ENCODE results near the gene AIP. TPM values are rescaled to one million over a fixed set of nuclear protein-coding genes. Genes with fewer than 3 reads are reported as not detected.
"Not testable (repeated sequence)": the region's sequence is repeated elsewhere in the genome, so short reads cannot be mapped to it uniquely, and the experiment has no call there.

AIP gene
- polyA plus RNA-seq, 1 donor, result 42.0 TPM

DNA sequence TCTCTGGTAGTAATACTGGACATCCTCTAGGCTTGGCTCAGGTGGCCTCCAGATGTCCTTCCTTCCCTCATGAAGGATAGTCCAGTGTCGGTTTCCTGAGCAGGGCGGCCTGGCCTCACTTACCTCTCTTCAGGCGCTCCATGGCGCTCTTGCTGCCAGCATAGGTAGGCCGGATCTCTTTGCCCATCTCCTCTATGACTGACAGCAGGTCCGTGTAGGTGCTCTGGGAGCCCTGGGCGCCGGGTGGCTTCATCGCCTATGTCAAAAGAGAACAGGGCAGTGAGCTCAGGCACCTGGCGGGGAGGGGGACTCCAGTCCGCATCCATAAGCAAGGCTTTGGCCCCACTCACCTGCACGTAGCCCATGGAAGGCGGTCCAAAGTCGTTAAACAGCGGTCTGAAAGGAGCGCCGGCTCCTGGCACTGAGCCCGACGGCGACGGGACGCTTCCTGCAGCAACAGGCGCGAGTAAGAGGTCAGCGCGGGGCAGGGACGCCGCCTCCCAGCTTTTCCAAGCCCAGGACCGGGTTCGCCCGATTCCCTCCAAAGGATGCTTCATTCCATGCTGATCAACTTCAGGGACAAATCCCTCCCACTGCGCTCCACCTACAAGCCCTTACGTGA lies 24.5 kb downstream of the AIP start:
- no peak for DNase-seq (ENCODE audit: low read depth)

DNA sequence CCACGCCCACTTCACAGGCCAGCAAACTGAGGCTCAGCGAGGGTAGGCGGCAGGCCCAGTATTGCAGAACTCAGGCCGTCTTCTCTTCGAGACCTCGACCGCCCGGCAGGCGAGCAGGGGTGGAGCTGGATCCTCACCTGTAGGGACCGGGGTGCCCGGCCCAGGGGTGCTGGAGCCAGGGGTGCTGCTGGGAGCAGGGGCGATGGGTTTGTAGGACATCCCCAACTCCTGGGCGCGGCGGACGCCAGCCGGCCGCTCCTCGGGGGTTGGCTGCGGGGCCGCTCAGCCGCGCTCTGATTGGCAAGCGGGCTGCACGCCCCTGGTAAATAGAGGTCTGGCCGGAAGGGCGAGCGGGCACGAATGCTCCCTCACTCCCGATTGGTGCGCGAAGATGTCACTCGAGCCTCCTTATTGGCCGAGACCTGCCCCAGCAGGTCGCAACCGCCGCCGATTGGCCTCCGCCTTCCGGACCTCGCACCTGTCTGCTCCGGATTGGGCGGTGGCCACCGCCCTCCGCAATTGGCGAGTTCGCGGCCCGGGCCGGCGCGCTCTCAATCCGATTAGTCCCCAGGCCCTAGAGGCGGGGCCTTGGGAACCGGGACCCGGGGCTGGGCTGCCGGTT lies 25.1 kb downstream of the AIP start, which contains the start of gene CDK2AP2:
Gene CDK2AP2 (minus strand): TSS at position 299 of the 622 bp plus-strand sequence. CDS start 80 bp downstream, at position 219.
- DNase-seq (ENCODE audit: low read depth), result peak; percentile 90

DNA sequence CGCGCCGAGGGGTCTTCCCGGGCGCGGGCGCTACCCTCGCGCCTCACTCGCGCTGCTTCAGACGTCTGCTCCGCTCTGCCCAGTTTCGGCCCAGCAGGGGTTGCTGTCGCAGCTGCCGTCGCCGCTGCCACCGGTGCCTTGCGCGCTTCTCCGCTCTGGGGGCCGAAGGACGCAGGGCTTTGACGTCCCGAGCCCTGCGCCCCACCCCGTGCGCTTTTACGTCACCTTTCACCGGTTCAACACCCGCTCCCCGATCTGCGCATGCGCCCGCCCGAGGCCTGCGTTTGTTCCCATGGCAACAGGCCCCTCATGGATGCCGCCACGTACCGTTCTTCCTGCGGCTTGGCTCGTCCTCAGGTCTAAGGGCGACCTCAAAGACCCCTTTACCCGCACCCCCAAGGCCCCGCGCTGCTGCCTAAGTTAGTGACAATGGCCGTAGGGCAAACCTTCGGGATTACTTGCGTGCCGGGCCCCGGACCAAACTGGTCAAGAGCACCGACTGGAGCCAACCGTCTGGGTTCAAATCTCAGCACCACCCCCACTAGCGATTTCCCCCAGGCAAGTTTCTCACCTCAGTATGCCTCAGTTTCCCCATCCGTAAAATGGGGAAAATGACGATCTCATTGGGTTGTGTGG lies 25.8 kb downstream of the AIP start:
- peak; percentile 72 for DNase-seq (ENCODE audit: low read depth)

DNA sequence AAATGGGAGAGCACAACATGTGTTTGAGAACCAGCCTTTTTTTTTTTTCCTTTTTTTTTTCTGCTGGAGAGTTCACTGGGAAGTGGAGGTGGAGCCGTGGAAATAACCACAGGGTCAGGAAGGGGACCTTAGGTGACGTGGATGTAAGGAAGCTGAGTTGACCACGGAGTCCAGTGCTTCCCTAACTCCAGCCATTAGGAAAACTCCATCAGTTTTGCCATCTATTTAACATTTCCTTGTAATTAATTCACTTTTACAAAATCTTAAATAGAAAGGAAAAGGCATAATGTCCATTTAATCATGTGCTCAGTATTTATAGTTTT lies 27.2 kb downstream of the AIP start:
- DNase-seq (ENCODE audit: low read depth), result no peak

DNA sequence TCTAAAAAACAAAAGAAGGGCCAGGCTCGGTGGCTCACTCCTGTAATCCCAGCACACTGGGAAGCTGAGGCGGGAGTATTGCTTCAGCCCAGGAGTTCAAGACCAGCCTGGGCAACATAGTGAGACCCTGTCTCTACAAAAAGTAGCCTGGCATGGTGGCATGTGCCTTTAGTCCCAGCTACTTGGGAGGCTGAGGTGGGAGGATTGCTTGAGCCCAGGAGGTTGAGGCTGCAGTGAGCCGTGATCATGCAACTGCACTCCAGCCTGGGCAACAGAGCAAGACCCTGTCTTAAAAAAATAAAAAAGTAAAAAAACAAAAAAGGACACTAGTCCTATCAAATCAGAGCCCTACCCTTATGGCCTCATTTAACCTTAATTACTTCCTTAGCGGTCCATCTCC lies 28.7 kb downstream of the AIP start:
- not testable (repeated sequence) for DNase-seq (ENCODE audit: low read depth)

DNA sequence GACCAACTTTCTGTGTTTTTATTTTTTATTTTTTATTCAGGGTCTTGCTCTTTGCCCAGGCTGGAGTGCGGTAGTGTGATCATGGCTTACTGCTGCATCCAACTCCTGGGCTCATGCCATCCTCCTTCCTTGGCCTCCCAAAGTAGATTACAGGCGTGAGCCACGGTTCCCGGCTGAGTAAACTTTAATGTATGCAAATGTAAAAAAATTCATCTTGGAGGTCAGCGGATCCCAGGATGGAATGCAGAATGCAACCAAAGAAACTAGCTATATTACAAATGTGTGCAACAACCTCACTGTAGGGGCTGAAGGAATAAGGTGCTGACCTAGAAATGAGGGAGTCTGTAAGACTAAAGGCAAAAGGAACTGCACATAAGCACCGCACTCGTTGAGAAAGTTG lies 31.3 kb downstream of the AIP start:
- DNase-seq (ENCODE audit: low read depth), result no peak

DNA sequence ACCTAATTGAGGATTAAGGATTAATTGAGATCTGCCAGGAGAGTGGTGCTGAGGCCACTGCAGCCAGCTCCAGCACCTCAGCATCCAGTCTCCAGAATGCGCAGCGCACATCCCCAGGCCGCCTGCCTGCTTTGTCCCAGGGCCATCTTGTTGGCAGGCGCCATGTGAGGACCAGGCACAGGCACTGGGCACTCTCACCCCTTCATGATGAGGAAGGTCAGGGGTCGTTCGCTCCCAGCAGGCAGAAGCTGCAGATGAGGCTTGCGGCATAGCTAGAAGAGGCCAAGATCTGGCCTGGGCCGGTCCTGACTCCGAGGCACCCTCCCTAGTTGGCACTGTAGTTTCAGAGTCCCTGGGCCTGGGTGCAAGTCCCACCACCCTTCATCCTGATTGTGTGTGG lies 34.0 kb downstream of the AIP start:
- no peak for DNase-seq (ENCODE audit: low read depth)

DNA sequence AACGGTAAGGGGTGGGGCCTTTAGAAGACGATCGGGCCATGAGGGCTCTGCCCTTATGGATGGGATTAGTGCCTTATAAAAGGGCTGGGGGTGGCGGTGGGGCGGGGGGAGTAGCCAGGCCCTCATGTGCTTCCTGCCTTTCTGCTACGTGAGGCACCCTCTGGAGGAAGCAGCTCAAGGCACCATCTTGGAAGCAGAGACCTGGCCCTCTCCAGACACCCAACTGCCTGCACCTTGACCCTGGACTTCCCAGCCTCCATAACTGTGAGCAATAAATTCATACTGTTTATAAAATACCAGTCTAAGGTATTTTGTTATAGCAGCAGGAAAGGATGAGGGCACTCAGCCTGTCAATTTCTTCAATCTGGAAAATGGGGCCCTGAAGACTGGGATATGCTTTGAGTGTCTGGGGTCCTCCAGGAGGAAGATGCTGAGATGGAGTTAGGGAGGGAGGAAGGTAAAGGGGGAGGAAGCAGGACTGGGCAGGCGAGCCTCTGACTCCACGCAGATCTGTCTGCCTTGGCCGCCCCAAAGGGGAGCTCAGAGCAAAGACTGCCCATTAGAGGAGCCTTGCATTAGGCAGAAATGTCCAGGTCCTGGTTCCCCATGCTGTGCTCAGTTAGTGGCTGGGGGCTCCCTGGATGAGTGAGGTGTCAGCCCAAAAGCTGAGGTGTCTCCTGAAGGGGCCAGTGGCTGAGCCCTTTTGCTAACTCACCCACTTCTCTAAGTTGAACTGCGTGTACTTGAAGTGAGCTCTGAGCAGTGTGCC lies 35.1 kb downstream of the AIP start:
- no peak for DNase-seq (ENCODE audit: low read depth)

DNA sequence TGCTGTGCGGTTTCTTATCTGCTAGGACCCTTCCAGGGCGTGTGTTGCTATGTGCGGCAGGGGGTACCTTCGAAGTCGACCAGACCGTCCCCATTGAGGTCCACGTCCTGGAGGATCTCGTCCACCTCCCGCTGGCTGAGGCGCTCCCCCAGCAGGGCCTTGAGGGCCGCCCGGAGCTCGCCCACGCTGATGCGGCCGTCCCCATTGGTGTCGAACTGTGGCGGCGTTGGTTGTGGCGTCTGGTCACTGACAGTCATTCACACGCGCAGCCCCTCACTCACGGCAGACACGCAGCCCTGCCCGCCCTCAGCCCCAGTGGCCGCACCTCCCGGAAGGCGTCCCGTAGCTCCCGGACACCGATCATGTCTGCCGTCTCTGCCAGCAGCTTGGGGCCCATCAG lies 36.9 kb downstream of the AIP start:
- no peak for DNase-seq (ENCODE audit: low read depth)

DNA sequence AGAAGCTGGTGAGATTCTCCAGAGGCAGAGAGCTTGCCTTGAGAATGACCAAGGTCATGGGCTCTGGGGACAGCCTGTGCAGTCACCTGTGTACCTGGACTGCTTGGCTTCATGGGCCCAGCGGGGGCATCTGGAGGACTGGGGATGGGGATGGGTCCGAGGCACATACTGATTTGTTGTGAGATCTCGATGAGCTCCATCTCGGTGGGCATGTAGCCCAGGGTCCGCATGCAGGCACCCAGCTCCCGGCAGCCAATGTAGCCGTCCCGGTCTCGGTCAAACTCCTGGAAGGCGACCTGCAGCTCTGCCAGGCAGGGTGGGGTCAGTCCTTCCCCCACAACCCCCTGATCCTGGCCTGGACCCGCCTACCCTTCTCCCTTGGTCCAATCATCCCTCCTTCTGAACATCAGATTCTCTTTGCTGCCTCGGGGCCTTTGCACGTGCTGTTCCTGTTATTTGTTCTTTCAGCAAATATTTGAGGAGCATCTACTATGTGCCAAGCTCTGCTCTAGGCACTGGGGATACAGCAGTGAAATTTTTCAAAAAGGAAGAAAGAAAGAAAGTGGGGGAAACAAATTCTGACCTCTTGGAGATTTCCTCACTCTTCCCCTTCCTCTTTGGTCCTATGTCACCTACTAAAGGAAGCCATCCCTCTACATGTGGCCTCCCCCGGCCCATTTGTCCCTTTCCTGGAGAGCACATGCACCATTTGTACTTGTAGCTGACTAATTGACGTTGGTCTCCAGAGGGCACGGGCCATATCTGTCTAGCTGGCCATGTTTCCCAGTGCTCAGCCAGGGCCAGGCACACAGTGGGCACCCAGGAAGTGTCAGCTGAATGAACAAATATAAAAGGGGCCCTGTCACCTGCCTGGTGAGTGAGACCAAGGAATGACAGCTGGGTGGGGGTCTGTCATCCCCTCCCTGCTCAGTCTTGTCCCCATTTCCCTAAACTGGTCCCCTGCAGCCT lies 38.3 kb downstream of the AIP start:
- no peak for DNase-seq (ENCODE audit: low read depth)

DNA sequence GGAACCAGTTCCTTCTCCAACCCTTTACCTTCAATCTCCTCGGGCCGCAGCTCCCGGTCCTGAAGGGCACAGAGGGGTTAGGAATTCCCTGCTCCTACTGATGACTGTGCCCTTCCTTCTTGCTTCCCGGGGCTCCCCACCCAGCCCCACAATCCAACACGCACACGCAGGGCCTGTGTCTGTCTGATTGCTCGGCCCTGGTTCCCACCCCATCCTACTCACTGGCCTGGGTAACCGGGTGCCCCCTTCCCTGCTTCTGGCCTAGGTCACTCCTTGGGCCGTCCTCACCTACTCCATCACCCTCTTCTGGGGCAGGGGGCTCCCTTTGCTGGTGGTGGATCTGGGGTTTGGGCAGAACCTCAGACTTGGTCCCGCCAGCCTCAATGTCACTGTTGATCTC lies 39.1 kb downstream of the AIP start:
- DNase-seq (ENCODE audit: low read depth), result no peak

DNA sequence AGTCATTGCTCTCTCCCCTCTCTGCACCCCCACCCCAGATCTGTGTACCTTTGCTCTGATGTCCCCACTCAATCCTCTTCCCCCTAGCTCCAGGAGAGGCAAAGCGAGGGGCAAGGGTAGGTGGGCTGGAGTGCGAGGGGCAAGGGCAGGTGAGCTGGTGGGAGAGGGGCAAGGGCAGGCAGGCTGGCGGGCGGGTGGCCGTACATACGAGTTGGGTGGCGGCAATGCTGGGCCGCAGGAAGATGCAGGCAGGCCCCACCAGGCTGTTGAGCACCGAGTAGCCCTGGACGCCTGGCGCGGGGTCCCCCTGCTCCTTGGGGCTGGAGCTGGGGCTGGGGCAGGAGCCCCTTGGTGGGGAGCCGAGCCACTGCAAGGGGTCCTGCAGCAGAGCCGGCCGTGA lies 39.5 kb downstream of the AIP start:
- DNase-seq (ENCODE audit: low read depth), result no peak

DNA sequence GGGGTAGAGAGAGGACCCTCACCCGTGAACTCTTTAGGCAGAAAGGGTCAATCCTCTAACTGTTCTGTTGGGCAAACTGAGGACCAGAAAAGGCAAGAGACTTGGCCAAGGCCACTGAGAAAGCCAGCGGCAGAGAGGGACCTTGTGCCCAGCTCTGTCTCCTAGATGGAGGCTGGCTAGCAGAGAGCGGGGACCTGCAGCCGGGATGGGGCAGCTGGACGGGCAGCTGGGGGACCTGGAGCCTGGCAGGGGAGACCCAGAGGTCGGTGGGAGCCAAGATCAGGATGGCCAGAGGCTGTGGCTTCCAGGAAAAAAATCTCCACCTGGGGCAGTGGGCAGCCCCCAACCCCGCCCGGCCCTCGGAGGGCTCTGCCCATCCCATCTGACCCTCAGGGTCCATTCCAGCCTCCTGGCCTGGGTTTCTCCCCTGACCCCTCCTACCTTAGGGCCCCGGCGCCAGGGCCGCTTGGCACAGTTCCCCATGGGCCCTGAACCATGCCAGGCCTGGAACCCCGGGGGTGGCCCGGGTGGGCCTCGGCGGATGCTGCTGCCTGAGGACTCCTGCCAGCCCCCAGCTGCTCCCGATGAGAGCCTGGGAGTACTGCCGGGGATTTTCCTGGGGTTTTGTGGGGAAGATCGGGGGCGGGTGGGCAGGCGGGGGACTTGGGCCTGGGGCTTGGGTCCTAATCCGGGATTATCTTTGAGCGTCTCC lies 40.2 kb downstream of the AIP start, which contains the start of gene CABP2:
Gene CABP2 (minus strand): TSS at position 603 of the 712 bp plus-strand sequence. CDS start 120 bp downstream, at position 483.
- no peak for DNase-seq (ENCODE audit: low read depth)

DNA sequence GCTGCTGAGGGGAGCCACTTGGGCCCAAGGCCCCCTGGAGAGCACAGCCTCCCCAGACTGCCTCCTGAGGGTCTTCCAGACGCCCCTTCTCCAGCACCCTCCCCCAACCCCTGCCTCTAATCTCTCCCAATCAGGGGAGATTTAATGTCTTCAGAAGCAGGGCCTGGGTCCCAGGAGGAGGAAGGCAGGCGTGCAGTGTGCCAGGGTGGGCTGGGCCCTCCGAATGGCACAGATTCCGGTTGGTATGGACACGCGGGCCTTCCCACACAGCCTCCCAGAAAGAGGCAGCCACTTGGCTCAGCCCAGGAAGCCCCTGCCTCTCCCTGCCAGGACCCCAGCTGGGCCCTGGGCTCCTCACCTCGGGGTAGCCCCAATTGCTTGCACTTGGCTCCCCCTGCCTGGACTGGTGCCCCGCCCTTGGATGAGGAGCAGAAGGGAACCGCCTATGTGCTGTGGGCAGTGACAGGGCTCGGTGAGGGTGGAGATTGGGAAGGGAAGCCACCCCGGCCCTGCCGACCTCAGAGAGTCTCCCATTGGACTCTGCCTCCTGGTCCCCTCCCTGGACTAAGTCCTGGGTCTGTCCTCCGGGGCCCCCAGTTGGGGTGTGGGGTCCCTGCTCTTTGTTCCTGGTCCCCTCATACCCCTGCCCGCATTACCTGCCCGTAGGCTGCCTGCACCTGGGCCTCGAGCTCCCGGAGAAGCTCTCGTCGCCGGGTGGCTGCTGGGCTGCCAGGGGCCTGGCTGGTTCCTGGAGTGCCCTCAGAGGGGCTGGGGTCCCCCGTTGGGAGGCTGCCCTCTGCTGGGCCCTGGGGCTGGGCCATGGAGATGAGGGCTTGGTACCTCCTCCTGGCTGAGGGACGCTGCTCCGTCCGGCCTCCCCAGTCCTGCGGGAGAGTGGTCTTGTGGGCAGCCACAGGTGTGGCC lies 41.0 kb downstream of the AIP start:
- DNase-seq (ENCODE audit: low read depth), result no peak

DNA sequence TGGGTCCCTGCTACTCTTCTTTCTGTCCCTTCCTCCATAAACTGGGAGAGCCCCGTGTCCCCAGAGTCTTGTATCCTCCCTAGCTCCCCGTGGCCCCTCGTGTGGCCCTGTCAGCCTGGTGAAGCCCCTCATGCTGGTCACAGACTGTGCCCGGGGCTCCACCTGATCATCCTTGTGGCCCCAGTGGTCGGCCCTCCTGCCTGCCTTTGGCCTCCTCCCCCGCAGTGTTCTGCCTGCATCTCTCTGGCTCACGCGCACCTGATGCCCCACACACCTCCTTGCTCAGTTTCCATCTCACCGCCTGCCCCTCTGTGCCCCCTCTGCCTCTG lies 41.6 kb downstream of the AIP start:
- no peak for DNase-seq (ENCODE audit: low read depth)

DNA sequence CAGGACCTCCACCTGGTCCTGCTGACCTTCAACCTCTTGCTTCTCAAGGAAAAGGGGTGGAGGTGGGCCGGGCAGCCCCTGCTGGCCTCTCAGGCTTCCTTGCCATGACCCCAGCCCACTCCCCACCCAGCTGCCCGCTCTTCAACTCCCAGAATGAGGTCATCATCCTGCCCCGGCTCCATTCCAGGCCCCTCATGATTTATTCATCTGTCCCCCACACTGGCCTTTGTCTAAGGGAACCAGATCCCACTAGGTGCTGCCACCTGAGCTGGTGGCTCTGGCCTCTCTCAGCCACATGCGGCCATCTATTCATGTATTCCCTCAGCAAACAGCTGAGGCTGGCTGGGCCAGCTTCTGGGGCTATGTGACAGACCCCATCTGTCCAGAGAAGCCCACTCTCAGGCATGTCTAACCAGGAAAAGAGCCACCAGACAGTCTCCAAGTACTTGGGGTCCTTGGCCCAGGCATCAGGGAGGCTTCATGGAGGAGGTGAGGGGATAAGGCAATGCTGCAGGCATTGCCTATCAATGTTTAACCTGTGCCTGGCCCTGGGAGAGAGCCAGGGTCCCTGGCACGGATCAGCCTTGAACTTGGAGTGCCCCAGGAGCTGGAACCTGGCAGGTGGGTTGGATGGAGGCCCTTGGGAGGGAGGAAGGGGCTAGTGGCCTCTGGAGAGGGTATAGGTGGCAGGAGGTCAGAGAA lies 42.6 kb downstream of the AIP start:
- DNase-seq (ENCODE audit: low read depth), result no peak

DNA sequence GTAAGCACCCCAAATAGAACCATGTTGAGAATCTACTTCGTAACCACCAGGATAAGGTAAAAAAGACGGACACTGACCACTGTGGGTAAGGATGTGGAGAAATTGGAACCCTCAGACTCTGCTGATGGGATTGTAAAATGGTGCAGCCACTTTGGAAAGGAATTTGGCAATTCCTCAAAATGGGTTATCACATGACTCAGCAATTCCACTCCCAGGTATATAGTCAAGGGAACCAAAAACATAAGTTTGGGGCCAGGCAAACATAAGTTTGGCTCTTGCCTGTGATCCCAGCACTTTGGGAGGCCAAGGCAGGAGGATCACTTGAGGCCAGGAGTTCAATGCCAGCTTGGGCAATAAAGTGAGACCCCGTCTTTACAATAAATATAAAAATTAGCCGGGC lies 45.5 kb downstream of the AIP start:
- no peak for DNase-seq (ENCODE audit: low read depth)

DNA sequence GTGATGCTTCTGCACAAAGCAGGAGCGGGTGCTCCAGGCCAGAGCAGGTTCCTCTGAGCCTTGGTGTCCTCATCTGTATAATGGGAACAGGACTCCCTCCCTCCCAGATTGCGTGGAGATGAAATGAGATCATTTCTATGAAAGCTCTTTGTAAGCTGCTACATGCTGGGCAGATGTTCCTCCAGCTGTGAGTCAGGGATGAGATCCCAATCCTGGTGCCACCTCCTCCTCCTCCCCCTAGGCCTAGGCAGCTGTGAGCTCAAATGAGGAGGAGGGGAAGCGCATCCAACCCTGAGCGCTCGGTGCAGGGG lies 47.4 kb downstream of the AIP start:
- DNase-seq (ENCODE audit: low read depth), result no peak

DNA sequence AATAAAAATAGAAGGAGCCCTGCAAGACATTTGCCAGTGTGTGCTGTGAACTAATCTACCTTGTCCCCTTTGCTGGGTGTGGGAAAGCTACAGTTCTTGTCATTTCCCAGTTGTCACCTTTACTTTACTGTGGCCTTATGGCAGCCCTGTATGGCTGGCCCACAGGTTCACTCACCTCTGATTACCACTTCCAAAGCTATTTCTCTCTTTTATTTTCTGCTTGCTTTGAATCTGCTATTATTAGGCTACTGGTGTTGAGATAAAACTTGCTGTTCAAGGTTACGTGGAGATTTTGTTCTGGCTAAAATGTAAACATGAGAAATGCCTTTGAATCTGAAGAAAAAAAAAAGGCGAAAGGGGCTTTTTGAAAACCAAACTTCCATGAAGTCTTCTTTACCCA lies 50.1 kb downstream of the AIP start:
- DNase-seq (ENCODE audit: low read depth), result no peak
